Measurements from ENCODE around the gene SESN3.

GRCh38 chr11:95187723-95188122, 43.3 kb downstream of the SESN3 start:
- TF ChIP-seq CTCF (IDR thresholded peaks at IDR 0.05; ENCODE audit: low read length): no peak
- no peak for TF ChIP-seq EZH2 (IDR thresholded peaks at IDR 0.05; ENCODE audit: borderline replicate concordance, low read length)
